CD4-positive, CD25-positive, alpha-beta regulatory T cell (primary cell): Measurements from ENCODE around the gene RNPS1. TPM values are rescaled to one million over a fixed set of nuclear protein-coding genes. Genes with fewer than 3 reads are reported as not detected.
A peak's percentile ranks its signal among the peaks of the same experiment; 100 is the strongest.
"Not testable (repeated sequence)": the region's sequence is repeated elsewhere in the genome, so short reads cannot be mapped to it uniquely, and the experiment has no call there.

Experiments used
- ATAC-seq, 2 donors: fragments of 150-1000 bp; cut with Tn5 transposase; one replicate each; pipeline ENCODE4 v1.10.0; 2021; ENCODE audit warnings: low read depth in 2 of 2, moderate number of reproducible peaks in 2 of 2, moderate library complexity in 1 of 2
- DNase-seq, 3 donors: peaks; one replicate each; pipeline versions ENCODE4 v3.0.0 to v3.0.0-alpha.2; 2012 to 2022; ENCODE audit warnings: mixed read lengths in 1 of 3
- H3K27ac ChIP-seq: one replicate; pipeline ENCODE4 v1.7.0; 2013; ENCODE audit warnings: mild to moderate bottlenecking, low read length; ENCODE audit not compliant: insufficient read depth, poor library complexity, severe bottlenecking
- H3K27me3 ChIP-seq: one replicate; pipeline ENCODE4 v1.7.0; 2013; ENCODE audit warnings: low read length; ENCODE audit not compliant: control insufficient read depth, insufficient read depth
- H3K36me3 ChIP-seq: one replicate; pipeline ENCODE4 v1.7.0; 2013; ENCODE audit warnings: mild to moderate bottlenecking, low read length, moderate library complexity; ENCODE audit not compliant: control insufficient read depth, insufficient read depth
- H3K4me1 ChIP-seq: 2 replicates; pipeline ENCODE4 v1.7.0; 2013; ENCODE audit warnings: mild to moderate bottlenecking, low read length; ENCODE audit not compliant: insufficient read depth, control insufficient read depth, poor library complexity, severe bottlenecking
- H3K4me3 ChIP-seq: one replicate; pipeline ENCODE4 v1.7.0; 2013; ENCODE audit warnings: low read depth, mild to moderate bottlenecking, low read length, moderate library complexity
- H3K9me3 ChIP-seq, 2 experiments: 1 replicate in 1 of 2; 2 replicates in 1 of 2; pipeline ENCODE4 v1.7.0; 2013; ENCODE audit warnings: low read length in 2 of 2, mild to moderate bottlenecking in 1 of 2, moderate library complexity in 1 of 2; ENCODE audit not compliant: control insufficient read depth in 2 of 2
- H3K27ac Mint-ChIP-seq, 3 donors: one replicate each; pipeline ENCODE4 v1.8.0; 2020 to 2022; ENCODE audit warnings: mild to moderate bottlenecking in 3 of 3, mixed read lengths in 3 of 3, moderate library complexity in 2 of 3
- H3K27me3 Mint-ChIP-seq: one replicate; pipeline ENCODE4 v1.8.0; 2022; ENCODE audit warnings: mild to moderate bottlenecking, mixed read lengths
- H3K36me3 Mint-ChIP-seq: one replicate; pipeline ENCODE4 v1.8.0; 2020; ENCODE audit warnings: mixed read lengths
- H3K4me1 Mint-ChIP-seq, 4 donors: one replicate each; pipeline ENCODE4 v1.8.0; 2020 to 2022; ENCODE audit warnings: mixed read lengths in 4 of 4, mild to moderate bottlenecking in 1 of 4
- H3K4me3 Mint-ChIP-seq, 4 donors: one replicate each; pipeline ENCODE4 v1.8.0; 2020 to 2022; ENCODE audit warnings: mild to moderate bottlenecking in 4 of 4, mixed read lengths in 4 of 4, moderate library complexity in 3 of 4
- H3K9me3 Mint-ChIP-seq, 7 donors: one replicate each; pipeline ENCODE4 v1.8.0; 2020 to 2022; ENCODE audit warnings: mixed read lengths in 7 of 7, mild to moderate bottlenecking in 3 of 7, moderate library complexity in 2 of 7
- polyA plus RNA-seq, 4 donors: library from polyadenylated mRNA; unstranded; fragments of 300-500 nt; fragmentation: Illumina TruSeq; gene quantifications; one replicate each; pipeline ENCODE4 v1.2.3, GENCODE V29; 2021
- total RNA-seq: library from RNA; stranded (reverse); gene quantifications from one replicate; pipeline ENCODE4 v1.2.3, GENCODE V29; 2022

The RNPS1 gene
- total and polyA plus RNA-seq, 5 donors from 2014 or later, result 189 to 230 (median 212) TPM

DNA sequence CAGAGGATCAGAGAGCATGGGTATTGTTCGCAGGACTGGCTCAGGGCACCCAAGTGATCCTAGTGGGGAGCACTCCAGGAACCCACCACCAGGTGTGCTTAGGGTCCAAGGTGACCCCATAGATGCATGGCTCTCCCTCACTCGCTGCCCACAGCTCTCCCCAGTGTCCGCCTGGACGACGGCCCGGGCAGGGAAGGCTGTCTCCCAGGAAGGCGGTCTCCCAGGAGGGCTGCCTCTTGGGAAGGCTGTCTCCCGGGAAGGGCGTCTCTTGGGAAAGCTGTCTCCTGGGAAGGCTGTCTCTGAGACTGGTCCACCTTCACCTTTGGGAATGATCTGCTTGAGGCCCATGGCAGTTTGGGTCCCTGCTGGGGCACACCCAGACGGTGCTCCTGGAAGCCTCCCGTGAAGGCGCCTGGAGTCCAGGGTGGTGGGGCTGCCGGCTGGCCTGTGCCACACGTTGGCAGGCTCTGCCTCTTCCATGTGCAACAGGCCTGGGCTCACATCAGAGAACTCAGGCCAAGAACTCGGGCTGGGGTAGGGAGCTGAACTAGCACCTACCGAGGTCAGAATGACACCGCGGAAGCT is 21.5 kb downstream of the RNPS1 start:
- no peak overlapping the region for H3K4me3 Mint-ChIP-seq
- H3K4me3 ChIP-seq, result no peak overlapping the region
- H3K27ac Mint-ChIP-seq, result no peak overlapping the region
- H3K27me3 ChIP-seq, result no peaks in the 10 kb centered on the region
- ATAC-seq (no peak), DNase-seq (no peak)
- no peaks in the 10 kb centered on the region for H3K9me3 ChIP-seq
- peaks cover 0 to 1% (median 0%) of the 10 kb centered on the region in 7 donors for H3K9me3 Mint-ChIP-seq
- peaks cover 19% of the 10 kb centered on the region for H3K36me3 ChIP-seq
- H3K36me3 Mint-ChIP-seq, result peaks cover 4% of the 10 kb centered on the region
- peaks cover 0 to 9% (median under 1%) of the 10 kb centered on the region in 4 donors for H3K4me1 Mint-ChIP-seq
- no peak overlapping the region for H3K27ac ChIP-seq
- peaks cover 9% of the 10 kb centered on the region for H3K4me1 ChIP-seq
- no peaks in the 10 kb centered on the region for H3K27me3 Mint-ChIP-seq

DNA sequence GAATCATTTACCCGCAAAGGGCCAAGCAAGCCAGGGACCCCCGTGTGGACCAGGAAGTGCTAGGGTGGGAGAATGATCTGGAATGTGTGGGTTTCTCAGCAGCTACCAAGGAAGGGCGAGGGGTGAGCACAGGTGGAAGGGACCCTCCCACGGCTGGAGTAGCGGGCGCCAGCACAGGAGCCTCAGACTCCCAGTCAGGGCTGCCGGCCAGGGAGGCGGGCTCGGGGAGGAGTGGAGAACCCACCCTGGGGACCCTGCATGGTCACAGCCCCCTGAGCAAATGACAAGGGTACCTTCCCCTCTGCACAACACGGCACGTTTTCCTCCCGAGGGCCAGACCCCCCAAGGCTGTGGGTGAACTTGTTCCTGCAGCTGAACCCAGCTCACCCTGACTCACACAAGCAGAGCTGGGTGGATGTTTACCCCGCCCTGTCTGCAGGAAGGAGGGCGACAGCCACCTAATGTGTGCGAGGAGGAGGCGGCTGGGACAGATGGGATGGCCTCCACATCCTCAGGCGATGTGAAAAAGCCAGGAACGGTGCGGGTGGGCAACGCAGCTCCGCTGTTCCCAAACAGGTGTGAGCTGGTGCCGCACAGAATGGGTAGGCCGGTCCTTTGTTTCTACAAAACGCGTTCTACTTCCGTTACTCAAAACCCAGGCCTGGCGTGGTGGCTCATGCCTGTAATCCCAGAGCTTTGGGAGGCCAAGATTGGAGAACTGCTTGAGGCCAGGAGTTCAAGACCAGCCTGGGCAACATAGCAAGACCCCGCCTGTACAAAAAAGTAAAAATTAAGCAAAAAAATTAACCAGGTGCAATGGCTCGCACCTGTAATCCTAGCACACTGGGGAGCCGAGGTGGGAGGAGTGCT is 22.8 kb downstream of the RNPS1 start:
- Histone ChIP-seq H3K36me3 (peaks cover 19% of the 10 kb centered on the region), H3K9me3 (no peaks in the 10 kb centered on the region), H3K27me3 (no peaks in the 10 kb centered on the region), H3K4me1 (peaks cover 2% of the 10 kb centered on the region), H3K4me3 (no peak overlapping the region), H3K27ac (no peak overlapping the region)
- Mint-ChIP-seq H3K36me3 (peaks cover 4% of the 10 kb centered on the region), H3K27ac (no peak overlapping the region), H3K27me3 (no peaks in the 10 kb centered on the region), H3K9me3 (peaks cover 0 to 1% (median 0%) of the 10 kb centered on the region in 7 donors), H3K4me1 (peaks cover 0 to 3% (median 0%) of the 10 kb centered on the region in 4 donors), H3K4me3 (no peak overlapping the region)
- DNase-seq (no peak), ATAC-seq (no peak)

DNA sequence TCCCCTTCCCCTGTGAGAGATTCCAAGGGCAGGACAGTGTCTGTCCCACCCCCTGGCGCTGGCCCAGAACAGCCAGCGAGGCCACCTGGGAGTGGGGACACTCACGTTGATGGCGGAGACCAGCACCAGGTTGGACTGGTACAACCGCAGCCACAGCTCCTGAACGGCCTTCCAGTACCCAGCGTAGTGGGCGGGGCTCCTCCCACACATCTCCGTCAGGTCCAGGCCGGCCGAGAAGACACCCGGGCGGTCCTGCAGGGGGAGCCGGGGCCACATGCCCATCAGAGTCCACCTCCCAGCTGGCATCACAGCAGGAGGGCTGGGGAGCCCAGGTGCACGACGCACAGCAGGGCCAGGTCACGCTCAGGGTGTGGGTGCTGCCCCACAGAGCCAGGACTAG is 23.6 kb downstream of the RNPS1 start:
- Mint-ChIP-seq H3K27ac (no peak overlapping the region), H3K4me3 (no peak overlapping the region), H3K36me3 (peaks cover 4% of the 10 kb centered on the region), H3K9me3 (peaks cover 0 to 1% (median 0%) of the 10 kb centered on the region in 7 donors), H3K27me3 (no peaks in the 10 kb centered on the region), H3K4me1 (no peaks in the 10 kb centered on the region)
- Histone ChIP-seq H3K36me3 (peaks cover 19% of the 10 kb centered on the region), H3K27me3 (no peaks in the 10 kb centered on the region), H3K4me3 (no peak overlapping the region), H3K4me1 (no peaks in the 10 kb centered on the region), H3K9me3 (no peaks in the 10 kb centered on the region), H3K27ac (no peak overlapping the region)
- ATAC-seq (no peak), DNase-seq (no peak)

DNA sequence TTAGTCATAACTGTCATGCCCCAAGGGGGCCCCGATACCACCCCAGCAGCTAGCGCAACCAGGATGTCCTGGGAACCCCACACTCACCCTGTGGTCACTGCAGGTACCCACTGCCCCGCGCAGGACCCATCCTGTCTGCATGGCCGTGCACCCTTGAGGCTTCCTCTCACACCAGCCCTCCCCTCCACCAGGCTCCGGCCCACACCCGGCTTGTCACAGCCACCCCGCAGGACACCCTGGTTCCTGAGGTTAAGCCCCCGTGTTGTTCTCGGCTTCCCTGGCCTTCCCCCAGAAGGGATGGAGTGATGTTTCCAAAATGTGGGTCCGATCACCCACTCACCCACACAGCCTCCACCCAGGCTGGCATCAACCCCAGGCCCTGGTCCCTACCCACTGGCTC is 24.1 kb downstream of the RNPS1 start:
- Mint-ChIP-seq H3K9me3 (peaks cover 0 to 1% (median 0%) of the 10 kb centered on the region in 7 donors), H3K27me3 (no peaks in the 10 kb centered on the region), H3K27ac (no peak overlapping the region), H3K4me1 (no peaks in the 10 kb centered on the region), H3K4me3 (no peak overlapping the region), H3K36me3 (peaks cover 4% of the 10 kb centered on the region)
- Histone ChIP-seq H3K4me1 (no peaks in the 10 kb centered on the region), H3K4me3 (no peak overlapping the region), H3K9me3 (no peaks in the 10 kb centered on the region), H3K27me3 (no peaks in the 10 kb centered on the region), H3K36me3 (peaks cover 19% of the 10 kb centered on the region), H3K27ac (no peak overlapping the region)
- DNase-seq, result no peak
- ATAC-seq, result no peak

DNA sequence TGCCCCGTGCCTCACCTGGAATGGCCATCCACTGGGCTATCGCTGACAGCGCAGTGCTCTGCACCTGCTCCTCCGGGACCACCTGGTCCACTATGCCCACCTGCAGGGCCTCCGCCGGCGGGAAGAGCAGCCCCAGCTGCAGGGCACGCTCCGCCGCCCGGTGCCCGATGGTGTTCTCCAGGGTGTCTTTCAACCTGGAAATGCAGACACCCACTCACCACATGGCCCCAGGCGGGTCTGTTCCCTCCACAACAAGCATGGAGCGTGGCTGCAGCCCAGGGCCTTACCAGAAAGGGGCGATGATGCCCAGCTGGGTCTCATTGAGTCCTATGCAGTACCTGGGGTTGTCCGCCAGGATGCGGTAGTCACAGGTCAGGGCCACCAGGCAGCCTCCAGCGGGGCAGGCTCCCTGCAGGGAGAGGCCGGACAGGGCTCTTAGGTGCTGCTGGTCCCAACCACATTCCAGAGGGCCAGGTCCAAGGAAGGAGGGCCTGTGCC is 24.8 kb downstream of the RNPS1 start:
- no peak overlapping the region for H3K27ac Mint-ChIP-seq
- H3K4me1 ChIP-seq, result no peaks in the 10 kb centered on the region
- H3K4me1 Mint-ChIP-seq, result no peaks in the 10 kb centered on the region
- no peaks in the 10 kb centered on the region for H3K27me3 Mint-ChIP-seq
- DNase-seq (no peak), ATAC-seq (no peak)
- no peaks in the 10 kb centered on the region for H3K9me3 ChIP-seq
- H3K27me3 ChIP-seq, result no peaks in the 10 kb centered on the region
- no peak overlapping the region for H3K4me3 ChIP-seq
- H3K4me3 Mint-ChIP-seq, result no peak overlapping the region
- peaks cover 0 to 1% (median 0%) of the 10 kb centered on the region in 7 donors for H3K9me3 Mint-ChIP-seq
- H3K36me3 Mint-ChIP-seq, result peaks cover 4% of the 10 kb centered on the region
- H3K36me3 ChIP-seq, result peaks cover 19% of the 10 kb centered on the region
- no peak overlapping the region for H3K27ac ChIP-seq

DNA sequence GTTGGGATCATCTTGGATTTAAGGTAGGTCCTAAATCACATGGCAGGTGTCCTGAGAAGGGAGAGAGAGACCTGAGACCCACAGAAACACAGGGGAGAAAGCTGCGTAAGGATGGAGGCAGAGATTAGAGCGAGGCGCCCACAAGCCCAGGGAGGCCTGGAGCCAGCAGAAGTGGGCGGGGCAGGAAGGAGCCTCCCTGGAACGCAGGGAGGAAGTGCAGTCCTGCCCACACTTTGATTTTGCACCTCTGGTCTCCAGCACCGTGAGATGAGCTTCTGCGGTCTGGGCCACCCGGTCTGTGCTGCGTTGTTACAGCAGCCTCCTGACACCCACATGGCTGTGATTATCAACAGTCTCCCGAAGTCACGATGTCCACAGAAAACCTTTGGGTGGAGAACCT is 25.3 kb downstream of the RNPS1 start:
- Histone ChIP-seq H3K27me3 (no peaks in the 10 kb centered on the region), H3K4me3 (no peak overlapping the region), H3K9me3 (no peaks in the 10 kb centered on the region), H3K4me1 (no peaks in the 10 kb centered on the region), H3K27ac (no peak overlapping the region), H3K36me3 (peaks cover 19% of the 10 kb centered on the region)
- ATAC-seq (no peak), DNase-seq (no peak)
- Mint-ChIP-seq H3K4me3 (no peak overlapping the region), H3K36me3 (peaks cover 4% of the 10 kb centered on the region), H3K27ac (peak overlapping the region in 1 of 3 donors; percentile 27), H3K4me1 (no peaks in the 10 kb centered on the region), H3K27me3 (no peaks in the 10 kb centered on the region), H3K9me3 (peaks cover 0 to 1% (median 0%) of the 10 kb centered on the region in 7 donors)

DNA sequence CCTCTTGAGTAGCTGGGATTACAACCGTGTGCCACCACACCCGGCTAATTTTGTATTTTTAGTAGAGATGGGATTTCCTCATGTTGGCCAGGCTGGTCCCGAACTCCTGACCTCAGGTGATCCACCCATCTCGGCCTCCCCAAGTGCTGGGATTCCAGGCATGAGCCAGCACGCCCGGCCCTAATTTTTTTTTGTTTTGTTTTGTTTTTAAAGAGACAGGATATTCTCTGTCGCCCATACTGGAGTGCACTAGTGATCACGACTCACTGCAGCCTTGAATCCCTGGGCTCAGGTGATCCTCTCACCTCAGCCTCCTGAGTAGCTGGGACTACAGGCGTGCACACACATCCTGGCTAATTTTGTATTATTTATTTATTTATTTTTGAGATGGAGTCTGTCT is 27.6 kb downstream of the RNPS1 start:
- H3K9me3 Mint-ChIP-seq, H3K4me3 ChIP-seq, H3K27ac ChIP-seq, H3K4me3 Mint-ChIP-seq, H3K27me3 ChIP-seq, H3K36me3 Mint-ChIP-seq, H3K9me3 ChIP-seq, H3K4me1 Mint-ChIP-seq, ATAC-seq, H3K27ac Mint-ChIP-seq, DNase-seq, H3K4me1 ChIP-seq, H3K27me3 Mint-ChIP-seq: not testable (repeated sequence)
- peaks cover 11% of the 10 kb centered on the region for H3K36me3 ChIP-seq
